MM.1S (cell line): Measurements from ENCODE around the gene BACE2.

ENCODE experiments used
- DNase-seq: peaks from one replicate; pipeline ENCODE4 v3.0.0-alpha.2; 2015
- H2AFZ ChIP-seq: fragments of 300-600 bp; sonication (generic); 2 replicates; pipeline ENCODE4 v1.6.0; 2016; ENCODE audit warnings: antibody characterized with exemption, low read length
- H3F3A ChIP-seq: fragments of 300-600 bp; sonication (generic); 2 replicates; pipeline ENCODE4 v1.6.1; 2016; ENCODE audit warnings: mild to moderate bottlenecking, antibody characterized with exemption, low read length, moderate library complexity, mixed read lengths; ENCODE audit not compliant: insufficient read depth
- H3K27ac ChIP-seq: fragments of 300-600 bp; sonication (generic); 2 replicates; pipeline ENCODE4 v1.5.1; 2016; ENCODE audit warnings: mild to moderate bottlenecking, low read length
- H3K27me3 ChIP-seq: fragments of 300-600 bp; sonication (generic); replicated peaks from 2 replicates; pipeline ENCODE4 v1.6.0; 2016; ENCODE audit warnings: low read length; ENCODE audit not compliant: insufficient read depth
- H3K36me3 ChIP-seq: fragments of 300-600 bp; sonication (generic); replicated peaks from 2 replicates; pipeline ENCODE4 v1.6.1; 2016; ENCODE audit warnings: mild to moderate bottlenecking, low read length, mixed read lengths; ENCODE audit not compliant: insufficient read depth
- H3K4me1 ChIP-seq: fragments of 300-600 bp; sonication (generic); 2 replicates; pipeline ENCODE4 v1.6.1; 2016; ENCODE audit warnings: low read length, mixed read lengths
- H3K4me2 ChIP-seq: fragments of 300-600 bp; sonication (generic); 2 replicates; pipeline ENCODE4 v1.6.0; 2016; ENCODE audit warnings: low read depth, low read length
- H3K4me3 ChIP-seq: fragments of 300-600 bp; sonication (generic); 2 replicates; pipeline ENCODE4 v1.5.1; 2016; ENCODE audit warnings: low read length, mixed read lengths
- H3K79me2 ChIP-seq: fragments of 300-600 bp; sonication (generic); 2 replicates; pipeline ENCODE4 v1.6.1; 2016; ENCODE audit warnings: mixed run types, low read length, mixed read lengths
- H3K9ac ChIP-seq: fragments of 300-600 bp; sonication (generic); 2 replicates; pipeline ENCODE4 v1.6.1; 2016; ENCODE audit warnings: low read length, mixed read lengths
- H3K9me2 ChIP-seq: fragments of 300-600 bp; sonication (generic); replicated peaks from 2 replicates; pipeline ENCODE4 v1.6.1; 2016; ENCODE audit warnings: mild to moderate bottlenecking, low read length, mixed read lengths; ENCODE audit not compliant: insufficient read depth
- H3K9me3 ChIP-seq: fragments of 300-600 bp; sonication (generic); replicated peaks from 2 replicates; pipeline ENCODE4 v1.6.1; 2016; ENCODE audit warnings: mild to moderate bottlenecking, low read length, mixed read lengths; ENCODE audit not compliant: insufficient read depth
- H4K20me1 ChIP-seq: fragments of 300-600 bp; sonication (generic); 2 replicates; pipeline ENCODE4 v1.6.1; 2016; ENCODE audit warnings: mild to moderate bottlenecking, low read length, moderate library complexity, mixed read lengths; ENCODE audit not compliant: insufficient read depth
- EZH2 ChIP-seq: fragments of 300-600 bp; sonication (generic); optimal IDR thresholded peaks from 2 replicates; pipeline ENCODE3; 2017; ENCODE audit warnings: low read depth, mild to moderate bottlenecking, antibody characterized with exemption, low read length, mixed read lengths
- EZH2phosphoT487 ChIP-seq: fragments of 300-600 bp; sonication (generic); IDR thresholded peaks from 2 replicates; pipeline ENCODE4 v1.6.1; 2018; ENCODE audit warnings: antibody characterized with exemption, low read length
- TF ChIP-seq, protein P1 (sequence below): fragments of 300-600 bp; sonication (generic); IDR thresholded peaks from 2 replicates; pipeline ENCODE4 v1.5.1; 2016; ENCODE audit warnings: antibody characterized with exemption, low read length, mixed read lengths

Gene BACE2

DNA sequence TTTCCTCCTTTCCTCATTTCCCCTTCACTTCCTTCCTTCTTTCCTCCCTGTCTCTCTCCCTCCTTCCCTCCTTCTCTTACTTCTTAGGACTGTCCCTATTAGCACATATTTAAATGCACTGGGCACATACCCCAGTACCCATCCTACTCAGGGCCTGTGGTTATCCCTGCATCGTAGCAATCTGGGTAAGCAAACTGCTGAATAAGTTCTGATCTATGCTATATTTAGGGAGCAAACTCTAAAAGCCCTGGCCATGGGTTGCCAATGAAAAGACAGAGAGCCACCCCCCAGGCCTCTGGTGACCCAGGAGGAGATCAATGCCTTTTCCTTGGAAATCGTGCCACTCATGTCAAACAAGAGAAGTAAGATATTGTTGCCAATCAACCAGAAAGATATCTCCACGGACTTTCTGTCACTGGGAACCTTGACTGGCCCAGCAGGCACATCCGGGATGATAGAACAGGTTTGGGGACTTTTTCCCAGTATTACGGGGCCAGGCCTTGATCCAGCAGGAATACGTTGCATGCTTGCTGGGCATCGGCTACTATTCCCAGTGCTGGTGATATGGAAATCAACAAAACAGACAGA lies 154.0 kb downstream of the BACE2 start:
- peak overlapping the region; percentile 44 for H3K4me2 ChIP-seq
- DNase-seq, result peak; percentile 19
- no peaks in the 10 kb centered on the region for H3K79me2 ChIP-seq
- H2AFZ ChIP-seq, result peak overlapping the region; percentile 31
- no peaks in the 10 kb centered on the region for H3K36me3 ChIP-seq
- H3K27ac ChIP-seq, result peak overlapping the region; percentile 64; the same call in 1 of the 2 replicates
- H3K27me3 ChIP-seq, result no peaks in the 10 kb centered on the region
- H3K9me2 ChIP-seq, result no peaks in the 10 kb centered on the region
- H4K20me1 ChIP-seq, result no peaks in the 10 kb centered on the region
- H3K4me3 ChIP-seq, result no peak overlapping the region
- no peaks in the 10 kb centered on the region for H3K9me3 ChIP-seq
- TF ChIP-seq EZH2 (no peak), EZH2phosphoT487 (no peak)
- no peak overlapping the region for H3K9ac ChIP-seq
- peaks cover 17% of the 10 kb centered on the region for H3K4me1 ChIP-seq
- H3F3A ChIP-seq, result no peaks in the 10 kb centered on the region; the same call in 1 of the 2 replicates

DNA sequence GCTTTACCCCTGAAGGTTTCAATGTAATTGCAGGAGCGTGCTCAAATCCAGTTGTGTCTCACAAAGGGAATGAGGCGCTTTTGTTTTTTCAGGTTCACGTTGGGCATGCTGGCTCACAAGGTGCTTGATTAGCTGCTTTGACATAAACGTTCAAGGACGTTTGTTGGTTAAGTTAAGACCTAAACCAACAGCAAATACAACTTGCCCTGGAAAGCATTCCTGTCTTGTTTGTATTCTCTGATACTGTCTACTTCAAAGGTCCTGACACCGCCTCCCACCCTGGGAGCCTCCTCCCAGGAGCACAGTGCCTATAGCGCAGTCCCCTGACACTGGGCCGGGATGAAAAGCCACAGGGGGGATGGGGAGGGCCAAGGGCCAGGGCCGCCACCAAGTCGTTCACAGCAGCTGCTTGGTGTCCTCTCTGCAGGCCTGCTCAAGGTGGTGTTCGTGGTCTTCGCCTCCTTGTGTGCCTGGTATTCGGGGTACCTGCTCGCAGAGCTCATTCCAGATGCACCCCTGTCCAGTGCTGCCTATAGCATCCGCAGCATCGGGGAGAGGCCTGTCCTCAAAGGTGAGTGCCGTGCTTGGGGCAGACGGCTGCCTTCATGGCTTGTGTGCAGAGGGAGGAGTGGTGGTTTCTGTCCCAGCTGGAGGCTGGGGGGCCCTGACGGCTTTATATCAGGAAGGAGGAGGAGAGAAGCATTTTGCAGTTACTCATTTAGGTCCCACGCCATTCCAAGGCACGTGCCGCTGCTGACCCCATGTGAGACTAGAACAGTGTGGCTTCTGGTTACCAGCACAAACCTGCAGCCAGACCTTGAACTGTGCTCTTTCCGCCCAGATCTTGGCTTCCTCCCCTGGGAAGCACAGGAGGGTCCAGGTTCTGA lies 154.8 kb downstream of the BACE2 start:
- no peak for DNase-seq
- TF ChIP-seq EZH2 (no peak), EZH2phosphoT487 (no peak)
- TF ChIP-seq, protein P1, sequence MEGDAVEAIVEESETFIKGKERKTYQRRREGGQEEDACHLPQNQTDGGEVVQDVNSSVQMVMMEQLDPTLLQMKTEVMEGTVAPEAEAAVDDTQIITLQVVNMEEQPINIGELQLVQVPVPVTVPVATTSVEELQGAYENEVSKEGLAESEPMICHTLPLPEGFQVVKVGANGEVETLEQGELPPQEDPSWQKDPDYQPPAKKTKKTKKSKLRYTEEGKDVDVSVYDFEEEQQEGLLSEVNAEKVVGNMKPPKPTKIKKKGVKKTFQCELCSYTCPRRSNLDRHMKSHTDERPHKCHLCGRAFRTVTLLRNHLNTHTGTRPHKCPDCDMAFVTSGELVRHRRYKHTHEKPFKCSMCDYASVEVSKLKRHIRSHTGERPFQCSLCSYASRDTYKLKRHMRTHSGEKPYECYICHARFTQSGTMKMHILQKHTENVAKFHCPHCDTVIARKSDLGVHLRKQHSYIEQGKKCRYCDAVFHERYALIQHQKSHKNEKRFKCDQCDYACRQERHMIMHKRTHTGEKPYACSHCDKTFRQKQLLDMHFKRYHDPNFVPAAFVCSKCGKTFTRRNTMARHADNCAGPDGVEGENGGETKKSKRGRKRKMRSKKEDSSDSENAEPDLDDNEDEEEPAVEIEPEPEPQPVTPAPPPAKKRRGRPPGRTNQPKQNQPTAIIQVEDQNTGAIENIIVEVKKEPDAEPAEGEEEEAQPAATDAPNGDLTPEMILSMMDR, result no peak
- Histone ChIP-seq H3K79me2 (no peaks in the 10 kb centered on the region), H3K4me3 (no peak overlapping the region), H3K4me1 (peaks cover 17% of the 10 kb centered on the region), H3K9ac (no peak overlapping the region), H3K4me2 (no peak overlapping the region), H3K27me3 (no peaks in the 10 kb centered on the region), H2AFZ (no peak overlapping the region), H4K20me1 (no peaks in the 10 kb centered on the region), H3K36me3 (no peaks in the 10 kb centered on the region), H3K27ac (peak overlapping the region; percentile 64; the same call in 1 of the 2 replicates), H3F3A (no peaks in the 10 kb centered on the region; the same call in 1 of the 2 replicates), H3K9me3 (no peaks in the 10 kb centered on the region), H3K9me2 (no peaks in the 10 kb centered on the region)

DNA sequence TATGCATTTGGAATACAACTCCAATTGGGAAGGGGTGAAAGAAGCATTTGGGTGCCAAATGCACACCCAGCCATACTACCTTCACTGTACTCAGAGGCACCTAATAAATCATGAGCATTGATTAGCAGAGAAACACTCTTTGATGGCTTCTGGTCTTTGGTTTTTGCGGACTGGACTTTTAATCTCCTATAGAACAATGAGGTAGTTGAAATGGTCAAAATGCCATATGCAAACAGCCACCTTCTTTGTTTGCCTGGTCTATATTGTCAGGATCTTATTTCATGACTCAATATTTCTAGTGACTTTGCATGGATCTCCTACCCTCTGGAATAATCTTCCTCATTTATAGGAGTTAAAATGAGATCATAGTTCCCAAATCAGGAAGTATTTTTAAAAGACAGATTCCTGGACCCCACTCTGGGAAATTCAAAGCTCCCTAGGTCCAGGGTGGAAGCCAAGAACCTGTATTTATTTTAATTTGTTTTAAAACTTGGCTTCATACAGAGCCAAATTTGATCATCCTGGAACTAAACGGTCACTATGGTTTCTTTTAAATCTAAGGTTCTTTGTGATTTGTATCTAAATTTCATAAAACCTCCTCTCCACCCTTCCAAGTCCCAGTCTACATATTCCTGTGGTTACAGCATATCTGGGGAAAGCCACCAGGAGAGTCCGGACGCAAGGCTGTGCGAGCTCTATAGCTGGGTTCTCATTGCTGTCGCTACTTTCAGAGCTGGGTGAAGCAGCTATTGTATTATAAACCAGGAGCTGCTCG lies 157.4 kb downstream of the BACE2 start:
- H3K4me1 ChIP-seq, result peaks cover 17% of the 10 kb centered on the region
- H2AFZ ChIP-seq, result no peak overlapping the region
- H3K79me2 ChIP-seq, result no peaks in the 10 kb centered on the region
- H3F3A ChIP-seq, result no peaks in the 10 kb centered on the region; the same call in 1 of the 2 replicates
- H3K36me3 ChIP-seq, result no peaks in the 10 kb centered on the region
- TF ChIP-seq EZH2phosphoT487 (no peak), EZH2 (no peak)
- TF ChIP-seq, protein P1, result no peak
- no peak overlapping the region for H3K4me2 ChIP-seq
- no peak for DNase-seq
- H3K9me3 ChIP-seq, result no peaks in the 10 kb centered on the region
- no peak overlapping the region for H3K4me3 ChIP-seq
- no peaks in the 10 kb centered on the region for H4K20me1 ChIP-seq
- H3K27ac ChIP-seq, result no peak overlapping the region
- no peaks in the 10 kb centered on the region for H3K9me2 ChIP-seq
- H3K9ac ChIP-seq, result no peak overlapping the region
- no peaks in the 10 kb centered on the region for H3K27me3 ChIP-seq
